Uterus (tissue), 4 donors: ENCODE data around the gene CA12. TPM values are rescaled to one million over a fixed set of nuclear protein-coding genes. Genes with fewer than 3 reads are reported as not detected.

ENCODE experiments used
- DNase-seq, 2 donors: peaks; one replicate each; pipeline ENCODE4 v3.0.0-alpha.2; 2019 to 2020
- H3K27ac ChIP-seq, 2 donors: fragments of 200-600 bp; sonication (generic); 1 replicate in 1 of 2; 2 replicates in 1 of 2; pipeline ENCODE4 v1.5.1; 2016 to 2018
- H3K27me3 ChIP-seq, 2 donors: fragments of 200-600 bp; sonication (generic); one replicate each; pipeline ENCODE4 v1.5.1; 2018 to 2019; ENCODE audit warnings: control low read depth in 1 of 2
- H3K36me3 ChIP-seq, 2 donors: fragments of 200-600 bp; sonication (generic); one replicate each; pipeline ENCODE4 v1.5.1; 2019; ENCODE audit warnings: control low read depth in 1 of 2
- H3K4me1 ChIP-seq, 2 donors: fragments of 200-600 bp; sonication (generic); one replicate each; pipeline ENCODE4 v1.5.1; 2018 to 2019; ENCODE audit warnings: control low read depth in 1 of 2
- H3K4me3 ChIP-seq, 2 donors: fragments of 200-600 bp; sonication (generic); 1 replicate in 1 of 2; 2 replicates in 1 of 2; pipeline ENCODE4 v1.5.1; 2018 to 2019; ENCODE audit warnings: mild to moderate bottlenecking in 1 of 2
- H3K9me3 ChIP-seq, 2 donors: fragments of 200-600 bp; sonication (generic); one replicate each; pipeline ENCODE4 v1.5.1; 2019; ENCODE audit warnings: control low read depth in 1 of 2
- CTCF ChIP-seq, 4 experiments: fragments of 200-600 bp in 2 of 4; fragments of 450-650 bp in 2 of 4; sonication (generic) in 2 of 4; IDR thresholded peaks; one replicate each; pipeline ENCODE4 v1.5.1; 2016 to 2019; ENCODE audit warnings: antibody characterized with exemption in 4 of 4, mild to moderate bottlenecking in 2 of 4, moderate library complexity in 1 of 4
- POLR2A ChIP-seq, 2 donors: fragments of 450-650 bp; IDR thresholded peaks; one replicate each; pipeline ENCODE4 v1.6.1; 2016; ENCODE audit warnings: antibody characterized with exemption in 2 of 2, mild to moderate bottlenecking in 1 of 2, moderate library complexity in 1 of 2
- intact Hi-C: fragments of 100-400 bp; cut with DNase I; formaldehyde crosslinking; loops from one replicate; pipeline ENCODE4 v1.15.1; 2023; ENCODE audit warnings: low total_unique reads
- total RNA-seq, 4 donors: library from RNA; depleted of rRNA in 3 of 4; stranded (reverse); fragments of >200 nt in 3 of 4; gene quantifications; one replicate each; pipeline versions ENCODE4 v1.1.0 to v1.2.4, GENCODE V29; 2014 to 2023
- donor health status: DM: yes; HTN: yes; CAD: no.

Gene CA12
- total RNA-seq, 4 donors from 2014 or later = 0.29 to 11.8 (median 8.0) TPM

DNA sequence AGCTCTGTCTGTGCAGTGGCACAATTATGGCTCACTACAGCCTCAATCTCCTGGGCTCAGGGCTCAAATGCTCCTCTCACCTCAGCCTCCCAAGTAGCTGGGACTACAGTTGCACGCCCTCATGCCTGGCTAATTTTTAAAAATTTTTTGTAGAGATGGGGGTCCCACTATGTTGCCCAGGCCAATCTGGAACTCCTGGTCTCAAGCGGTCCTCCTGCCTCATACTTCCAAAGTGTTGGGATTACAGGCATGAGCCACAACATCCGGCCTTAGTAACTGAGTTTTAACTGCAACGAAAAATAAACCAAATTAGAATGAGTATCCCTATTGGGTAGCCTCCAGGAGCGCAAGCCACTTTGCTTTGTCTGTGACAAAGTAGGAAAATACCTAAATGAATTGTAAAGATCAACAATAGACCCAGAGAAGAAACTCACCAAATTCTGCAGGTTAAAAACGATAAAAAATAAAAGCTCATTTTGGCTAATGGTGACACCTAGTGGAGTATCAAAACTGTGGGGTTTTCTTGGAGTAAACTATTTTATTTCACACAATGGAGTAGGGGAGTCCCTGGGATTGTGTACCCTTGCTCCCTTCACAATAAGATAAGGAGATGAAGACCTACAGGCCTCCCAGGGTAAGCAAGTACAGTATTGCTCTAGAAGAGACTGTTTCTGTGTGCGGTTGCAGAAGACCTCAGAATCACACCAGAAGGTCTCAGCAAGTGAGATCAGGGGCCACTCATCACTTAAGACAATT, 21.0 kb upstream of the CA12 start:
- DNase-seq = no peak
- no peaks in the 10 kb centered on the region for H3K4me1 ChIP-seq
- no peak overlapping the region for H3K27ac ChIP-seq
- H3K36me3 ChIP-seq = no peaks in the 10 kb centered on the region
- TF ChIP-seq CTCF (IDR thresholded peaks at IDR 0.05) (peak; percentile 63 to 74 (median 71)), POLR2A (IDR thresholded peaks at IDR 0.05) (no peak)
- H3K4me3 ChIP-seq = no peak overlapping the region
- no peaks in the 10 kb centered on the region for H3K27me3 ChIP-seq
- intact Hi-C loops = loop anchor here (5.0 kb wide), 1 partner anchor 115 kb away; no protein-coding TSS in a partner anchor
- H3K9me3 ChIP-seq = no peaks in the 10 kb centered on the region

DNA sequence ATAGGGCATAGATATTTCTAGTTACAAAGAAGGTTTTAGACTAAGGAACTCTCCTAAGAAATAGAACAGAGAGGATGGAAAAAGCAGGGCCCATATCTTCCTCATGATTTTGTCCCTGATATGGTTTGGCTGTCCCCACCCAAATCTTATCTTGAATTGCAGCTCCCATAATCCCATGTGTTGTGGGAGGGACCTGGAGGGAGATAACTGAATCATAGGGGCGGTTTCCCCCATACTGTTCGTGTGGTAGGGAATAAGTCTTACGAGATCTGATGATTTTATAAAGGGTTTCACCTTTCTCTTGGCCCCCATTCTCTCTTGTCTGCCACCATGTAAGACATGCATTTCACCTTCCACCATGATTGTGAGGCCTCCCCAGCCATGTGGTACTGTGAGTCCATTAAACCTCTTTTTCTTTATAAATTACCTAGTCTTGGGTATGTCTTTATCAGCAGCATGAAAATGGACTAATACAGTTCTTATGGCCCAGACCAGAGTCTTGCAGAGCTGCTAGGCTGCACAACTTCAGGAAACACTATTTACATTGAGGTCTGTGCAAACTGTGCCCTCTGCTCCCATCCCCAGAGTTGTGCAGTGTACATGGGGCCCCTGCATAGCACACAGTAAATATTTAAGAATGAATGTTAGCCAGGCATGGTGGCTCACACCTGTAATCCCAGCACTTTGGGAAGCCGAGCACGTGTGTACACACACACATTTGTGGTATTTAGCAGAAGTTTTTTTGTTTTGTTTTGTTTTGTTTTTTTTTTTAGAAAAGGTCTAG, 20.3 kb upstream of the CA12 start:
- TF ChIP-seq POLR2A (IDR thresholded peaks at IDR 0.05) = no peak
- no peak for TF ChIP-seq CTCF (IDR thresholded peaks at IDR 0.05)
- no peak overlapping the region for H3K27ac ChIP-seq
- intact Hi-C loops = loop anchor here (5.0 kb wide), 1 partner anchor 115 kb away; no protein-coding TSS in a partner anchor
- H3K36me3 ChIP-seq = no peaks in the 10 kb centered on the region
- no peak for DNase-seq
- no peak overlapping the region for H3K4me3 ChIP-seq
- no peaks in the 10 kb centered on the region for H3K4me1 ChIP-seq
- H3K9me3 ChIP-seq = no peaks in the 10 kb centered on the region
- H3K27me3 ChIP-seq = no peaks in the 10 kb centered on the region

- Histone ChIP-seq H3K27me3 (no peaks in the 10 kb centered on the region), H3K9me3 (no peaks in the 10 kb centered on the region), H3K36me3 (no peaks in the 10 kb centered on the region), H3K4me1 (no peaks in the 10 kb centered on the region), H3K27ac (no peak overlapping the region), H3K4me3 (no peak overlapping the region)
- no peak for DNase-seq
- TF ChIP-seq CTCF (IDR thresholded peaks at IDR 0.05) = no peak
- TF ChIP-seq POLR2A (IDR thresholded peaks at IDR 0.05) = no peak
- intact Hi-C loops = loop anchor here (5.0 kb wide), 1 partner anchor 114 kb away; no protein-coding TSS in a partner anchor
Measured at GRCh38 chr15:63401078-63401477, 19.4 kb upstream of the CA12 start.

DNA sequence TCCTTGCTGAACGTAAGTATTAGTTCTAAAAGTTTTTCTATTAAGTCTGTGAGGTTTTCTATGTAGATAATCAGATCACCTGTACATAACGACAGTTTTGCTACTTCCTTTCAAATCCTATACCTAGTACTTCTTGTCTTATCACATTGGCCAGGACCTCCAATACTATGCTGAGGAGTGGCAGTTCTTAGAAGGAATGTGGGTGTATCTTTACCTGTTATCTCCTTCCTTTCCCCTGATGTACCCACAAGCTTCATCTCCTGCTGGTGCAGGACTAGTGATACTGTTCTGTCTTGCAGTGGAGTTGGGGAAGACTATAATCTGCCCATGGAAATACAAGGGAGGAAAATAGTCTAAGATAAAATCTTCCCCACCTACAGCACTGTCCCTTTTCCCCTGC, 16.8 kb upstream of the CA12 start:
- no peak overlapping the region for H3K4me3 ChIP-seq
- no peak for TF ChIP-seq CTCF (IDR thresholded peaks at IDR 0.05)
- TF ChIP-seq POLR2A (IDR thresholded peaks at IDR 0.05) = no peak
- H3K4me1 ChIP-seq = no peaks in the 10 kb centered on the region
- no peak overlapping the region for H3K27ac ChIP-seq
- no peaks in the 10 kb centered on the region for H3K9me3 ChIP-seq
- no peak for DNase-seq
- intact Hi-C loops = no loop called here
- H3K27me3 ChIP-seq = no peaks in the 10 kb centered on the region
- no peaks in the 10 kb centered on the region for H3K36me3 ChIP-seq
